HepG2 (cell line): ENCODE data around the gene KRTAP3-2. TPM values are rescaled to one million over a fixed set of nuclear protein-coding genes. Genes with fewer than 3 reads are reported as not detected.

Experiments used
- ATAC-seq: fragments of 200-7000 bp; cut with Tn5 transposase; 3 replicates; pipeline ENCODE4 v1.9.1; 2020; ENCODE audit warnings: mild to moderate bottlenecking, moderate library complexity
- BruUV-seq: library from RNA; stranded (reverse); fragments of 400-500 nt; replicated peaks from 2 replicates; lab custom pipeline; 2021; lab: Mats Ljungman, UMichigan
- CTCF ChIA-PET: fragments of 300-600 bp; formaldehyde crosslinking; extraction: SDS; loops from one replicate; lab custom pipeline; 2021; ENCODE audit warnings: low total read pairs, inconsistent platforms, low intra/inter-chr PET ratio; lab: Yijun Ruan, JAX
- POLR2A ChIA-PET: fragments of 350-600 bp; sonication (Branson Sonifier 250); formaldehyde crosslinking; loops from one replicate; lab custom pipeline; 2020; ENCODE audit warnings: antibody characterized with exemption, inconsistent platforms; lab: Yijun Ruan, JAX
- DNase-seq: peaks from one replicate; pipeline ENCODE4 v3.0.0-alpha.2; 2015; ENCODE audit warnings: low spot score
- FAIRE-seq: peaks from 3 replicates; lab custom pipeline; 2011; peaks lifted over from hg19 to GRCh38; lab: Jason Lieb, UNC
- H2AFZ ChIP-seq: one replicate; pipeline ENCODE4 v1.6.1; 2011; ENCODE audit warnings: low read length, inconsistent platforms
- H3K27ac ChIP-seq: fragments of 300-600 bp; 3 replicates; pipeline ENCODE4 v1.8.0; 2011; ENCODE audit warnings: mixed run types, mild to moderate bottlenecking, mixed read lengths, low read length, inconsistent platforms; ENCODE audit not compliant: insufficient read depth; ENCODE audit errors: extremely low read length
- H3K27me3 ChIP-seq, 2 experiments: fragments of 200-600 bp in 1 of 2; 2 replicates in 1 of 2; 3 replicates in 1 of 2; pipeline versions ENCODE4 v1.6.0 to v1.8.0; 2011; ENCODE audit warnings: low read length in 2 of 2, mild to moderate bottlenecking in 2 of 2, moderate library complexity in 2 of 2, inconsistent platforms in 1 of 2; ENCODE audit not compliant: insufficient read depth in 2 of 2, control insufficient read depth in 1 of 2
- H3K36me3 ChIP-seq, 2 experiments: fragments of 200-600 bp in 1 of 2; replicated peaks in 1 of 2; 2 replicates in 1 of 2; 3 replicates in 1 of 2; pipeline versions ENCODE4 v1.5.1 to v1.8.0; 2011; ENCODE audit warnings: low read length in 2 of 2, inconsistent platforms in 1 of 2; ENCODE audit not compliant: insufficient read depth in 2 of 2, control insufficient read depth in 1 of 2
- H3K4me1 ChIP-seq: 2 replicates; pipeline ENCODE4 v1.5.1; 2012; ENCODE audit warnings: low read length, inconsistent platforms; ENCODE audit not compliant: insufficient read depth
- H3K4me2 ChIP-seq: 2 replicates; pipeline ENCODE4 v1.6.0; 2011; ENCODE audit warnings: low read depth, low read length, inconsistent platforms
- H3K4me3 ChIP-seq, 3 experiments: fragments of 200-600 bp in 1 of 3; sonication (generic), shearing (Covaris generic) in 1 of 3; replicated peaks in 1 of 3; 2 replicates each; pipeline ENCODE4 v1.5.1; 2011 to 2016; ENCODE audit warnings: low read length in 3 of 3, inconsistent platforms in 2 of 3, low read depth in 2 of 3, mild to moderate bottlenecking in 2 of 3, control low read depth in 1 of 3, mixed read lengths in 1 of 3; ENCODE audit not compliant: insufficient read depth in 1 of 3
- H3K79me2 ChIP-seq: one replicate; pipeline ENCODE4 v1.6.1; 2011; ENCODE audit warnings: low read length, inconsistent platforms; ENCODE audit not compliant: insufficient read depth
- H3K9ac ChIP-seq: 2 replicates; pipeline ENCODE4 v1.6.0; 2011; ENCODE audit warnings: mild to moderate bottlenecking, low read depth, low read length, inconsistent platforms; ENCODE audit not compliant: insufficient read depth
- H3K9me3 ChIP-seq: 2 replicates; pipeline ENCODE4 v1.5.1; 2012; ENCODE audit warnings: mild to moderate bottlenecking, low read length
- H4K20me1 ChIP-seq: 2 replicates; pipeline ENCODE4 v1.6.0; 2011; ENCODE audit warnings: inconsistent platforms, mild to moderate bottlenecking, low read length, moderate library complexity; ENCODE audit not compliant: insufficient read depth
- CERS6 ChIP-seq: sonication (generic); formaldehyde crosslinking; IDR thresholded peaks from 2 replicates; pipeline ENCODE4 v1.5.0; 2020; ENCODE audit warnings: missing genetic modification reagents
- PAWR ChIP-seq: sonication (generic); formaldehyde crosslinking; IDR thresholded peaks from 2 replicates; pipeline ENCODE4 v1.4.0; 2020; ENCODE audit warnings: missing genetic modification reagents, mild to moderate bottlenecking, borderline replicate concordance
- YEATS4 ChIP-seq: sonication (generic); formaldehyde crosslinking; IDR thresholded peaks from 2 replicates; pipeline ENCODE4 v1.4.0; 2020; ENCODE audit warnings: missing genetic modification reagents, borderline replicate concordance
- ZNF367 ChIP-seq: sonication (generic); formaldehyde crosslinking; IDR thresholded peaks from 2 replicates; pipeline ENCODE4 v1.4.0; 2020; ENCODE audit warnings: missing genetic modification reagents, borderline replicate concordance
- ZNF432 ChIP-seq: sonication (generic); formaldehyde crosslinking; IDR thresholded peaks from 2 replicates; pipeline ENCODE4 v1.5.0; 2020; ENCODE audit warnings: missing genetic modification reagents, mild to moderate bottlenecking, borderline replicate concordance
- ZNF687 ChIP-seq: sonication (generic); formaldehyde crosslinking; IDR thresholded peaks from 2 replicates; pipeline ENCODE4 v1.5.1; 2020; ENCODE audit warnings: mild to moderate bottlenecking, missing genetic modification reagents, moderate library complexity
- WGBS: methylation state at CpG from one replicate; pipeline ENCODE4 v1.1.6; 2017; ENCODE audit warnings: low lambda C conversion rate; 5-methylcytosine and 5-hydroxymethylcytosine counted together
- in situ Hi-C: cut with HindIII; loops from 2 replicates; pipeline ENCODE4 v1.10.0; 2017; ENCODE audit warnings: low pct_unique_long_range_greater_than_20kb; ENCODE audit not compliant: extremely low pct_ligation_motif_present
- intact Hi-C: fragments of 100-400 bp; cut with micrococcal nuclease; formaldehyde crosslinking; loops from one replicate; pipeline ENCODE4 v1.10.0; 2022; ENCODE audit not compliant: unreplicated experiment
- polyA plus RNA-seq, 8 experiments: library from polyadenylated mRNA; depleted of rRNA in 3 of 8; stranded (reverse) in 7 of 8; unstranded in 1 of 8; fragments of >200 nt; fragmentation: Illumina TruSeq in 4 of 8; extraction: Trizol in 4 of 8; gene quantifications; 2 replicates each; pipeline versions ENCODE4 v1.2.1 to v1.2.3, GENCODE V29; 2011 to 2016; ENCODE audit warnings: low read depth in 4 of 8, missing spikeins in 1 of 8, mixed read lengths in 1 of 8; ENCODE audit not compliant: insufficient read depth in 1 of 8
- total RNA-seq, 5 experiments: library from RNA; depleted of rRNA; stranded (reverse); fragments of >200 nt; fragmentation: Illumina TruSeq; extraction: Trizol; gene quantifications; 2 replicates each; pipeline ENCODE4 v1.2.3, GENCODE V29; 2016; ENCODE audit warnings: low read depth in 1 of 5

KRTAP3-2 gene
- total and polyA plus RNA-seq, 2 of the 13 experiments (the other 11 are each of a cell fraction or from before 2014, with no cell fraction given) = not detected

- TF ChIP-seq CERS6 (CRISPR knock-in tag) (no peak), PAWR (CRISPR knock-in tag) (no peak), YEATS4 (CRISPR knock-in tag) (no peak), ZNF432 (CRISPR knock-in tag) (no peak)
Measured at GRCh38 chr17:41029633-41030245, 30.0 kb upstream of the KRTAP3-2 start, which contains the start of gene KRTAP1-4 (continued).

GRCh38 chr17:41026715-41027471 lies 27.2 kb upstream of the KRTAP3-2 start, which contains the start of gene KRTAP1-5:
Gene KRTAP1-5, minus strand, starts transcription at chr17:41027208. Its CDS starts 53 bp downstream, at chr17:41027155.
- Histone ChIP-seq H3K4me1 (no peaks in the 10 kb centered on the region), H3K9me3 (no peaks in the 10 kb centered on the region), H3K36me3 (no peaks in the 10 kb centered on the region), H3K79me2 (no peaks in the 10 kb centered on the region), H3K4me2 (no peak within 1 kb of the TSS), H3K27ac (no peak within 1 kb of the TSS), H3K27me3 (no peaks in the 10 kb centered on the region; a peak in 1 of 5 replicates), H3K4me3 (no peak within 1 kb of the TSS), H3K9ac (no peak within 1 kb of the TSS), H4K20me1 (no peaks in the 10 kb centered on the region), H2AFZ (no peak within 1 kb of the TSS)
- in situ Hi-C loops = no loop called here
- DNase-seq (no peak), FAIRE-seq (no peak), ATAC-seq (no peak)
- CTCF ChIA-PET = no interaction called here
- WGBS = 61% methylated on average over 5 of the region's 9 CpGs
- POLR2A ChIA-PET = interaction anchor here (0.6 kb wide), 1 partner anchor 1260 kb away, joined by 3 read pairs; no protein-coding TSS in a partner anchor
- no TSS peak for BruUV-seq
- TF ChIP-seq ZNF367 (no peak), ZNF687 (CRISPR knock-in tag) (peak; percentile 23; the same call in 1 of the 2 replicates)
- intact Hi-C loops = no loop called here
